RPMI7951 (cell line): ENCODE results near the gene CACNA1G. TPM values are rescaled to one million over a fixed set of nuclear protein-coding genes. Genes with fewer than 3 reads are reported as not detected.
A peak's percentile ranks its signal among the peaks of the same experiment; 100 is the strongest.

Experiments used
- DNase-seq: peaks from one replicate; pipeline ENCODE4 v3.0.0-alpha.2; 2012; ENCODE audit warnings: low read depth
- total RNA-seq: library from RNA; depleted of rRNA; stranded (reverse); fragments of >200 nt; shearing (Covaris generic); gene quantifications from 2 replicates; pipeline ENCODE4 v1.2.3, GENCODE V29; 2014; rRNA removed

The CACNA1G gene
- under 0.01 and 0.12 TPM in 2 replicates for total RNA-seq

- peak; percentile 80 for DNase-seq
Measured at GRCh38 chr17:50560185-50560824, at the start of gene CACNA1G. Gene CACNA1G, plus strand, starts transcription at chr17:50560715. Its CDS starts 745 bp downstream, at chr17:50561460.

- DNase-seq = peak; percentile 15
Measured at GRCh38 chr17:50511058-50511457, 49.5 kb upstream of the CACNA1G start.

- no peak for DNase-seq
Measured at GRCh38 chr17:50513495-50513894, 47.0 kb upstream of the CACNA1G start.

- no peak for DNase-seq
Measured at GRCh38 chr17:50514388-50514787, 46.1 kb upstream of the CACNA1G start.

DNA sequence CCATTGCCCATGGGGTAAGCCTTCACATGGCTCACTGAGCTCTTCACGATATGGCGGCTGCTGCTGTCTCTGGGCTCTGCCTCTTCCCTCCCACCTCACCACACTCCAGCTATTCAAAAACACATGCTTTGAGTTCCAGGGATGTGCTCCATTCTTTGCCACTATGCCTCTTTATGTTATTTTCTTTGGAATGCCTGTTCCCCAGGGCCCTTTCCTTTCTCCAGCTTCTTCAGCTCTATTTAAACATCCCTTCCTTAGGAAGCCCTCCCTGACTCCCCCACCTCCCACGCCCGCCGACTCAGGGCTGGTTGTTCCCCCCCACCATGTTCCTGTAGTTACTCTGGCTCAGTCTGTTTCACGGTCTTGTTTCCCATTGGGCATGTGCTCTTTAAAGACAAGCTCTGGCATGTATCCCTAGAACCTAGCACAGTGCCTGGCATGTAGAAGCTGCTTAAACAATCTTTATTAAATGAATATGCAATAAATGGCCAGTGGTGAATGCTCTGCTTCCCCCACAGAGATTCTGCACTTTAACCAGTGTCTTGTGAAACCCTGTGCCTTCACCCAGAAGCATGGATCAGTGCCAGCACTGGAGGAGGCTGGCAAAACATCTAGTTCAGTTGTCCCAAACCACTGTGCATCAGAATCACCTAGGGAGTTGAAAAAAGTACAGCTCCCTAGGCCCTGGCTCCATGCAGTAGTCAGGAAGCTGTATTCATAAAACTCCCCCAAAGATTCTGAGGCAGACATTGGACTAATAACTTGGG is 45.4 kb upstream of the CACNA1G start:
- peak; percentile 13 for DNase-seq

- DNase-seq = no peak
Measured at GRCh38 chr17:50517011-50517410, 43.5 kb upstream of the CACNA1G start.

GRCh38 chr17:50517504-50518383 is 42.8 kb upstream of the CACNA1G start:
- no peak for DNase-seq

GRCh38 chr17:50518384-50519023 is 42.0 kb upstream of the CACNA1G start:
- DNase-seq = no peak

DNA sequence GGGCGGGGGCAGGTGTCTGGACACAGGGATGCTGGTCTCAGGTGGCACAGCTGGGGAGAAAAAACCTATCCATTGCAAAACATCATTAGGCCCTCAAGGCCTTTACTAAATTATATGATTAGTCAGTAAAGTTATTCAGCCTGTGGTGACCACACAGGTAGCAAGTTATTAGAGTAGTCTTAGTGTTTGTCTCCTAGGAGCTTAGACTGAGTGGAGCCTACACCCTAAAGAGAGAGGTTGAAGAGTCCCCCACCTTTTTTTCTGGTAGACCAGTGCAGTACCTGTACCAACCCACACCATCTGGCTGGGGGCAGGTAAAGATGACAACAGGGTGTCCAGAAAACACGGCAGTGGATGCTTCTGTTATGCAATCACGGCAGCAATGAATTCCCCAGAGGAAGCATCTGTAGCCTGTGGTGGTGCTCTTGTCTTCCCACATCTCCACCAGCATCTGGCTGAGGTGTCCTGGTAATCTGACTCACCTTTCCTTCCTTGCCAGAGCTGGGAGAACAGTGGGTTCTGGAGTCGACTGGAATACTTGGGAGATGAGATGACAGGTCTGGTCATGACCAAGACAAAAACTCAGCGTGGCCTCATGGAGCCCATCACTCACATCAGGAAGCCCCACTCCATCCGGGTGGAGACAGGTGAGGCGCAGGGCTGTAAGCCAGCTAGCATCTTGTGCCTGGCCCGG is 41.2 kb upstream of the CACNA1G start:
- no peak for DNase-seq

DNA sequence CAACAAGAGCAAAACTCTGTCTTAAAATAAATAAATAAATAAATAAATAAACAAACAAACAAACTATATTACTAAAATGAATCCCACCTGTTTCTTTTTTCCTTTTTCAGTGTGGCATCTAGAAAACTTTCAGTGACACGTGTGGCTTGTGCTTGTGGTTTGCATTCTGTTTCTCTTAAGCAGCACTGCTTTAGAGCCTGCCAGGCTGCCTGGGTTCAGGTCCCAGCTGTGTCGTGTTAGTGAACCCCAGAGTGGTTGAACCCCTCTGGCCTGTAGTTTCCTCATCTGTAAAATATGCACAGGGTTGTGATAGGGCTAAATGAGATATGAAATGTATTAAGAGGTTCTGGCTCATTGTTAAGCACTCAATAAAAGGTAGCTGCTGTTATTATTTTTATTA is 40.0 kb upstream of the CACNA1G start:
- no peak for DNase-seq

GRCh38 chr17:50521514-50521913 is 39.0 kb upstream of the CACNA1G start:
- DNase-seq = no peak

DNA sequence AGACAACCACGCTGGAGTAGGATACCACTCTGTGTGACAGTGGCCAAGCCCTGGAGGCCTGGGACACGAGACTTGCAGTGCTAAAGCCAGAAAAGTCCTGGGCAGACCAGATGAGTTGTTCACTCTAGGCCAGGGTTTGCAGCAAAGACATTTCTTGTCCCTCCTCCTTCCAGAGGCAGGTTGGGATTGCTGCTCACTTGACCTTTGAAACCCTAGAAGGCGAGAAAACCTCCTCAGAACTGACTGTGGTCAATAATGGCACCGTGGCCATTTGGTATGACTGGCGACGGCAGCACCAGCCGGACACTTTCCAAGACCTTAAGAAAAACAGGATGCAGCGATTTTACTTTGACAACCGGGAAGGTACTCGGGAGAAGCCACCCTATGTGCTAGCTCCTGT is 37.7 kb upstream of the CACNA1G start:
- no peak for DNase-seq

DNA sequence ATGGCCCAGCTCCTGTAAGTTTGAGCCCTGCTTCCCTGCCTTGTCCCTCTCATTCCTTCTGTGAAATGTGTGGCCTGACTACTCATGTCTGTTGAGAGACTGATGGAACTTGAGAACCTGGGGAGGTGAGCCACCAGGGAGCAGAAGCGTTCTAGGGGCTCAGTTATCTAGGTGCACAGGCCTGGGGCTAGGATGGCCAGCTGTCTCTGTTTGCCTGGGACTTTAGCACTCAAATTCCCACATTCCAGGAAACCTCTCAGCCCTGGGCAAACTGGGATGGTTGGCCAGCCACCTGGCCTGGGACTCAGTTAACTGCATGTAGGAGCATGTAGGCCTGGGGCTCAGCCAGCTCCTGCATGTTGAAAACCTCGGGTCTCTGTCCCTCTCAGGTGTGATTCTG is 37.3 kb upstream of the CACNA1G start:
- no peak for DNase-seq

- no peak for DNase-seq
Measured at GRCh38 chr17:50524838-50525237, 35.7 kb upstream of the CACNA1G start.

DNA sequence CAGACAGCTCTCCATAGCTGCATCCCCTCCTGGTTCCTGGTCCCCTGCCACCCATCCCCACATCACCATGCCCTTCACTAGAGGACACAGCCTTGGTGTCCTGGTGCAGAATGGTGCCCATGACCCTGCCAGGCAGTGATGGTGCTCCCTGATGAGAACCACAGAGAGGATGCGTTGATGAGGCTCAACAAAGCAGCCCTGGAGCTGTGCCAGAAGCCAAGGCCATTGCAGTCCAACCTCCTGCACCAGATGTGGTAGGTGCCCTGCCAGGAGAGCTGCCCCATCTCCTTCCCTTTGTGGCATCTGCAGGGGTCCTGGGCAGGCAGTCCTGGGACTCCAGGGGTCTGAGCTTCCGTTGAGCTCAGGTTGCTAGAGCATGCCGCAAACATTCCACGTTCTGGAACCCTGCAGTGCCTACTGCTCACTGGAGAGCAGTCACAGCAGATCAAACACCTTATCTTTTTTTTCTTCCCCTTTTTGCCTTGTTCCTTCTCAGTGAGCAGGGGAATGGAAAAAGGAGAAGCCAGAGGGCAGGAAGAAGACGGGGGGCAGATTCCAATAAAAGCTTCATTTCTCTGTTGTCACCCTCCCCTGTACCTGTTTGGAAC is 33.3 kb upstream of the CACNA1G start:
- DNase-seq = no peak

DNA sequence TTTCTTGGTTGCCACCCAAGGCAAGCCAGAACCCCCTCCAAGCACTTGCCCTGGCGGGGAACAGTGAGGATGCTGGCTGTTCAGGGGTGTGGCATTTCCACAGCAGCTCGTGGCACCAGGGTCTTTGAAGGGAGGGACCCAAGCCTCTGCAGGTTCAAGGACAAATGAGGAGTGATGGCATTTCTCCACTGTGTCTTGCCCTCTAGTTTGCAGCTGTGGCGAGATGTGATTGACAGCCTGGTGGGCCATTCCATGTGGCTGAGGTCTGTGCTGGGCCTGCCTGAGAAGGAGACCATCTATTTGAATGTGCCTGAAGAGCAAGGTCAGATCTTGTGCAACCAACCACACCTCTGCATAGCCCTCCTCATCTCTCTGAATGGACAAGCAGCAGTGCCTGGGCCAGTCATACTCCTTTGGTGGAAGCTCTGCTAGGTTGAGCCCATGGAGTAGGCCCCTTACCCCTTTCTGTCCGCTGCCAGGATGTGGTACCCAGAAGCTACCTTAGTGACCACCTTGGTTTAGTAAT is 32.5 kb upstream of the CACNA1G start:
- DNase-seq = no peak

GRCh38 chr17:50529849-50530248 is 30.7 kb upstream of the CACNA1G start:
- no peak for DNase-seq

GRCh38 chr17:50531428-50532025 is 29.0 kb upstream of the CACNA1G start:
- DNase-seq = no peak

GRCh38 chr17:50532452-50533024 is 28.0 kb upstream of the CACNA1G start, which contains the start of gene EPN3:
Gene EPN3, plus strand, starts transcription at chr17:50532735. Its CDS starts 3,822 bp downstream, at chr17:50536557.
- no peak for DNase-seq

- no peak for DNase-seq
Measured at GRCh38 chr17:50533185-50533584, 27.3 kb upstream of the CACNA1G start.
